ENCODE measurements around the gene NEUROG3.

- TF ChIP-seq SIN3A (IDR thresholded peaks at IDR 0.05; ENCODE audit: low read depth, low read length), result no peak
- TF ChIP-seq SREBF1 (IDR thresholded peaks at IDR 0.05; ENCODE audit: low read length), result no peak
- TF ChIP-seq GABPA (IDR thresholded peaks at IDR 0.05; ENCODE audit: low read depth), result no peak
- no peak for TF ChIP-seq SIX5 (IDR thresholded peaks at IDR 0.05; ENCODE audit: low read depth, low read length, severe bottlenecking)
- no peak for TF ChIP-seq TAF1 (IDR thresholded peaks at IDR 0.05; ENCODE audit: borderline replicate concordance, low read depth, low read length)
- TF ChIP-seq POLR2A (IDR thresholded peaks at IDR 0.05; ENCODE audit: low read depth, low read length), result no peak
- no peak for TF ChIP-seq CTCF (IDR thresholded peaks at IDR 0.05 in 2 of 3, conservative IDR thresholded peaks at IDR 0.05 in 1 of 3; ENCODE audit: control insufficient read depth in 2 of 3, extremely low read depth in 1 of 3, insufficient read depth in 1 of 3, low read depth in 3 of 3, low read length in 3 of 3)
- no peak for TF ChIP-seq EP300 (IDR thresholded peaks at IDR 0.05; ENCODE audit: borderline replicate concordance in 1 of 2, control insufficient read depth in 1 of 2, low read depth in 2 of 2, low read length in 2 of 2)
- TF ChIP-seq POLR2AphosphoS5 (IDR thresholded peaks at IDR 0.05; ENCODE audit: low read length), result no peak
- TF ChIP-seq MAX (IDR thresholded peaks at IDR 0.05; ENCODE audit: low read depth, low read length), result no peak
These were observed 45.3 kb downstream of the NEUROG3 start for GRCh38 chr10:69527961-69528360.

Measured in GM12878 (cell line).